Stimulated activated CD8-positive, alpha-beta memory T cell treated with anti-CD3 and anti-CD28 coated beads, Interleukin-12 subunit alpha, Interleukin-12 subunit beta, amount 100 ng/mL, for 1 hour (primary cell): ENCODE data around the gene C1QL3.

Source experiments
- DNase-seq: peaks from one replicate; pipeline ENCODE4 v3.0.0-alpha.2; 2020; ENCODE audit warnings: low read depth

The C1QL3 gene

GRCh38 chr10:16521311-16522016 lies at the start of gene C1QL3:
TSS of gene C1QL3 (minus strand) at chr10:16521879. CDS start at chr10:16521065, 814 bp downstream.
- no peak for DNase-seq

GRCh38 chr10:16570731-16571130 lies 49.1 kb upstream of the C1QL3 start:
- no peak for DNase-seq

GRCh38 chr10:16566202-16566805 lies 44.6 kb upstream of the C1QL3 start:
- no peak for DNase-seq

DNA sequence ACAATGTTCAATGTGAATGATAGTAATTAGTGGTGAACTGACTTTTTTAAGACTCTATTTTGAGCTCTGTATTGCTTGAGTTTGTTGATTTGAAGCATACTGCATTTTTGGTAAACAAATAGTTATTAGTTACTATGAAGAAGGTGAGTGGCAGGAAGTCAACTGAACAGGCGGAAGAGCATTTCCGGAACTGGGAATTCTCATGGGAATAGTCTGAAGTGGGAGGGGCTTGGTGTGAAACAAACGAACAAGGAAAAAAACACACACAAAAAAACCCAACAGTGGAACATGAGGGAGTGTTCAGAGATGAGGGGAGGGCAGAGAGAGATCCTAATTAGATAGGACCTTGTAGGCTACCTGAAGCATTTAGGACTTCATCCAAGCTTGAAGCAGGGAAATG lies 43.9 kb upstream of the C1QL3 start:
- no peak for DNase-seq

DNA sequence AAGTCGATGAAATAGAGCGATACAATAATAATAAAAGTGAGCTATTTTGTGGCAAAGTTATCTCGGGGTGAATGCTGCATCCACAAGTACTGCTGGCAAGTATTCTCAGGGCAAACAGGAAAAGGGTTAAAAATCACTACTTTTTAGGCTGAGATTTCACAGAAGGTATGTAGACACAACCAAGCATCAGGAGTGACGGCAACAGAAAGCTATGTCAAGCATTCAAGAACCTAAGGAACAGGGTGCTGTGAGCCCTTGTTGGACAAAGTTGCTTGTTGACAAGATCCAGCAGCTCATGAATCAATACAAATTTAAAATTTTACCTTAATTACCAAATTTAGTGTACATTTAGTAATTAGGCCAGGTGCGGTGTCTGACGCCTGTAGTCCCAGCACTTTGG lies 41.2 kb upstream of the C1QL3 start:
- DNase-seq: no peak

DNA sequence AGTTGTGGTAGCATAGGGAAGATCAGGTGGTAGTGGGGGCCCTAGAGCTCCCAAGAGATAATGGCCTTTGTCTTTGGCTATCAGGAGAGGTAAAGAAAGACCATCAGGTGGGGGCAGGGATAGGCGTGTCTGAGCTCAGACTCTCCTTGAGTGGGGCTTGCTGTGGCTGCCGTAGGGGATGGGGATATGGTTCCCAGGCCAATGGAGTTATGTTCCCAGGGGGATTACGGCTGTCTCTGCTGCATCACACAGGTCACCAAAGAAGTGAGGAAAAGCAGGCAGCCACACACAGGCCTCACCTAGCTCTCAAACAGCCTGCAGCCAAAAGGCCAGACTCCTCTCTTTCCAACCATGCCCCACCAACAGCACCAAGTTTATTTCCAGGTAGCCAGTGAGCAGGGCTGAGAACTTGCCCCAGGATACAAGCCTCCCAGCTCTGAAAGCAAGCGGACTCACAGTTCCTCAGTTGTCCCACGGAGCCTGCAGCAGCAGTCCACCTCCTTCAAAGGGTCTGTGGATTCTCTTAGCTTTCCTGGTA lies 37.6 kb upstream of the C1QL3 start:
- no peak for DNase-seq

GRCh38 chr10:16547973-16548372 lies 26.3 kb upstream of the C1QL3 start:
- DNase-seq: no peak

DNA sequence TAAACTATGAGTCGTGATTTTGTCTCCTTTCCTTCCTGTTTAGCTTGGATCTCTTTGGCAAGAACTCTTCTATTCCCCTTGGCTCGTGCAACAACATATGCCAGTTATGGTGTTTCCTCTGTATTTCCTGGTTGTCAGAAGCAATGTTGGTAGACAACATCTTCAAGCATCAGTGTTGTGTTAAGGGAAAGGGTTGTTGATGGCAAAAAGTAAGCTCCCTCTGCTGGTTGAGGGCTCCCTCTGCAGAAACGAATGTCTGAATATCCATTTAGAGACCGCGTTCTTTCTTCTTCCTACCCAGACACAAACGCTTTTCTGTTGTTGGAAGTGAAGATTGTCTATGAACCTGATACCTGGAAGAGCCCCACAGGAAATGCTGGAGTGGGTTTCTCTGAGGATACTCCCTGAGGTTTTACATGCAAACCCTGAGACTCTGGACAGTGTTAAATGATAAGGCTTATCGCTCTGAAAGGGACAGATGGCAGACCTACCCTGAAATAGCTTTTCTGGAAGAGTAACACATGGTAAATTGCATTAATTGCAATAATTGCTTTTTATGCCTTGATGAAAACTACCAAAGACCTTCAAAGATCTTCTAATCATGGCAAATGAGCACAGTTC lies 23.5 kb upstream of the C1QL3 start:
- DNase-seq: no peak

DNA sequence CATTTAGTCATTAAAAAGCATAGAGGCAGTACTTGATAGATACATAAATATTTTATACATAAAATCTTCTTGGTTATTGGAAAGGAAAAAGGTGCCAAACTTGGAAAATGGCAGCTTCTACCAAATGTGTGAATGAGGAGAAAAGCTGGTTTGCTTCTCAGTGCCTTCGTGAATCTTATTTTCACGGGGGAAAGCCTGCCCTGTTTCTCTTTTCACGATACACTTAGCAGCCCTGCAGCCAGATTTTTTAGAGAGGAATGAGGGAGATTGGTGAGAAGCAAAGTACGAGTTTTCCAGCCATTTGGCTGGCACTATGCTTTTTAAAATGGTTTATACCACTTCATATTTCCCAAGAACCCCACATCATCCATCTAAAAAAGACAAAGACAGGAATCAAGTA lies 22.9 kb upstream of the C1QL3 start:
- no peak for DNase-seq

DNA sequence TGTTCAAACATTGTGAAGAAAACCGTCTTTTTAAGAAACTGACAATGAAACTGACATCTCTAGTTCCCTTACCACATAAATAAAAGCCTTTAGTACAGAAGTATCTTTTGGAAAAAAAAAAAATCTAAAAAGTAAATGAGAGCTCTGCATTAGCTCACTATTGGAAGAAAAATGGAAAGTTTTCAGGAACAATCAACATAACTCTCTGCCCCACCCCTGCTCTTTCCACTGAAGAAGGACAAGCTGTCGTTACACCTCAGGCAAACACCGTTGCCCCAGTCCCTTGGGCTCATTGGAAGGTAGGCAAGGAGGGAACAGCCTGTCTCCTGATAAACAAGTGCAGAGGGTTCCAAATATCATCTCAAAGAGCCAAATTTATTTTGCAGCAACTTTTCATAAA lies 22.4 kb upstream of the C1QL3 start:
- DNase-seq: no peak

- DNase-seq: no peak
Measured at GRCh38 chr10:16536155-16536554, 14.5 kb upstream of the C1QL3 start.

GRCh38 chr10:16529853-16530252 lies 8.2 kb upstream of the C1QL3 start:
- no peak for DNase-seq

DNA sequence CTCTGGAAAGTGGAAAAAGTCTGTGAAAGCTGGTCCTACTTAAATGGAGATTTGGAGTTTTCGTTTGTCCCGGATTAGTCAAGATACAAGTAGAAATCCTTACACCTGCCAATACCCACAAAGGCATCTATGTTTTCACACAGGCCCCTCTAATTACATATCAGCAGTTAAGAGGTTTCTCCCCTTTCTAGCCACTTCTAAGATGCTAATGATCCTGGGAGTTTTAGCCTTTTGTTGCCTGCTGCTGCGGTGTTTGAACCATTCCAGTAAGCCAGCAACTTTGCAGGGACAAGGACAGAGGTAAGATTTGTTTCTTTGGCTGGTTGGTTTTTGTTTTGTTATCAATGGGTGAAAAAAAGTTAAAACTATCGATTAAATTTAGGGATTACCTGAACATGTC lies 5.8 kb upstream of the C1QL3 start:
- no peak for DNase-seq

DNA sequence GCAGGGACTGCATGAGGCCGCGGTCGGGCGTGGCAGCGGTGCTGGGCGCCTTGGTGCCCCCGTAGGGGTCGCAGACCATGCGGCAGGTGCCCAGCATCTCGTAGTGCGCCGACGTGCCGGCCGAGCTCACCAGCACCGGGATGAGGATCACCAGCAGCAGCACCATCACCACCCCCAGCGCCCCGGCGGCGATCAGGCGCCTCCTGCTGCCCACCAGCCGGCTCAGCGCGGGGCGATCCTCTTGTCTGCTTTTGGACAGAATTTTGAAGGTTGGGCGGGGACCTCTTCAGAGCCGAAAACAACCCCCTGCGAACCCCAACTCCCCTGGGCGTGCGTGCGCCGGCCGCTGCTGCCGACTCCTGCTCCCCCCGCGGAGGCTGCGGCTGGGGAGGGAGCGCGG lies 779 bp downstream of the C1QL3 start:
- DNase-seq: no peak

- no peak for DNase-seq
Measured at GRCh38 chr10:16519908-16520861, 1.5 kb downstream of the C1QL3 start.

DNA sequence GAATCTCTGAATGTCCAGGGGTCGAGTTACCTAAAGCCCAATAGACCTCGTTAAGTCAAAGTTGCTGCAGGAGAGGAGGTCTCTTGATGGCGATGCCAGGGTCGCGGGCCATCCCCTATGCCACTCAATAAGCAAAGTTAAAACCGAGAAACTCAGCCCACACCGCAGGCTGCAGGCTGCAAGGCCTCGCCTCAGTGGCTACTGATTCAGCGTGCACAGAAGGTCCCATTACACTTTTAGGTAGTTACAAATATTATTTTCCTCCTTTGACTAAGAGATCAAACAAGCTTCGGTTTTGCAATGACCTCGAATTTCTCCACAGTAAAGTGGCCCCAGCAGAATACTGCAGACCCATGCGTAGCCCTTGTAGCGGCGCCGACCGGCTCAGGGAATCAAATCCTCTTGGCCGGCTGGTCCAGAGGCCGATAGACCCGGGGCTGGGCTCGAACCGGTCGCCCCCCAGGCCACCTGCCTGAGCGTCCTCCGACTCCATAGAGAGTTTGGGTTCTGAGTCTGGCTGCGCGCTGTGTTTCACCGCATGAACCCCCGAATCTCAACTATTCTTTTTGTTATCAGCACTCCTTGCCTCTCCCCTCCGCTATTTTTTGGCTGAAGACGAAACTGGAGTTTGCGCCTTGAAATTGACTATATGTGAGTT lies 2.3 kb downstream of the C1QL3 start:
- no peak for DNase-seq

DNA sequence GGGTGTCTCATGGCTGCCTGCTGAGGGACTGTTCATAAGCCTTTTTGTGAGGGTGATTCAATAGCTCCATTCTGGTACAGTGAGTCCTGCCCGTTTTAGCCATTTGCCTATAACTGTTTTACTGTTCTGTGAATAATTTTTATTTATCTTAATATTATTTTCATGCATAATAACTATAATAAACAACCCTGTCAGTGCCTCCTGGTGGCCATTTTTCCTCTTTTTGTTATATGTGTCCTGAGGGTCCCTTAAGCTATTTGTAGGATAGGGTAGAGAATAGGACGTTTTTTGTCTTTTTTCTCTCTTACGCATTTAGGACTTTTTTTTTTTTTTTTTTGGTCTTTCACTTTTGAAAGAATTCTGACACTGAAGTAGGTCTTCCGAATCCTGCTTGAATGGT lies 2.9 kb downstream of the C1QL3 start:
- no peak for DNase-seq

DNA sequence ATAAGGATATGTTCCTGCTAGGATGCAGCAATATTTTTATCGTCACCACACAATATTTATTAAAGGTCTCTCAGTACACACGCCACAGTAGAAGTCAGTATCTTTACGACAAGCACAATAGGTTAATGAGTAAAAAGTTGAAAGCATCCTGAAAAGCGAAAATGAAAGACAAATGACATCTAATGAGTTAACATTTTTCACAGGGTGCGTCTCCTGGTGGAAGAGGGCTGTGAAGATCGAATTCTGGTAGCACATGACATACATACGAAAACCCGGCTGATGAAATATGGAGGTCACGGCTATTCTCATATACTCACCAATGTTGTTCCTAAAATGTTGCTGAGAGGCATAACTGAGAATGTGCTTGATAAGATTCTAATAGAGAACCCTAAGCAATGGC lies 10.8 kb downstream of the C1QL3 start:
- DNase-seq: no peak

DNA sequence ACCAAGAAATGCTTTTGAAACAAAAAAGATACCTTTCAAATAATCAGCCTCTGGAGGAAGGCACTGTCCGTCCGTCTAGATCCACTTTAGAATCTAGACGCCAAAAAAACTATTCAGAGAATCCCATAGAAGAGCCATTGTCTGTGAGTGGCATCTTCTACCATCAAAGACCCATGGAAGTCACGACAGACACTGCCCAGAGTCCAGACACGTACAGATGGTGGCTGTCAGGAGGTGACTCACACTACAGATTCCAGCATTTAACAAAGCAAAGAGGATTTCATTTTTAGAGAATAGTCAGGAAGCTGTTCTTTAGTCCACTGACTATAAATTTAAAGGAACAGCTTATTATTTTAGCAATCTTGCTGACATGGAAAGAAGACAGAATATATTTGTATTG lies 11.7 kb downstream of the C1QL3 start:
- no peak for DNase-seq

- DNase-seq: no peak
Measured at GRCh38 chr10:16505161-16505560, 16.5 kb downstream of the C1QL3 start.

DNA sequence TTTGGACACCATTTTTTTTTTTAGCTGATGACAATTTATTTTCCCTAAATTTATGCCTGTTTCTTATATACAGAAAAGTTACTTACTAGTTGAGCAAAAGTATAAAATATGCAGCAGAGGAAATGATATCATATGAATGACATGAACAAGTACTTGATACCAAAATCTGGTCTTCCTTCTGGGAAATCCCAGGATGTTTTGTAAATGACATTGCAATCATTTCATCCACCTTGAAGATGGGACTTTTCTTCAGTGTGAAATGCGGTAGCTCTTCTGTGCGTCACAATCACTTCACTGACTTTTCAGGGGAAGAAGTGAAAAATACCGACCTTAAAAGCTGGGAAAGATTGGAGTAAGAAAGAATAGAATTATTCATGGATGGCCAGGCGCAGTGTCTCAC lies 23.8 kb downstream of the C1QL3 start:
- no peak for DNase-seq
